Stimulated activated CD8-positive, alpha-beta memory T cell treated with anti-CD3 and anti-CD28 coated beads, Interleukin-4, amount 100 ng/mL, for 24 hours (primary cell): Measurements from ENCODE around the gene SVEP1.
"Not testable (repeated sequence)": the region's sequence is repeated elsewhere in the genome, so short reads cannot be mapped to it uniquely, and the experiment has no call there.

Experiments used
- DNase-seq: peaks from one replicate; pipeline ENCODE4 v3.0.0-alpha.2; 2020; ENCODE audit warnings: low read depth

Gene SVEP1

GRCh38 chr9:110443866-110444220 lies 135.7 kb downstream of the SVEP1 start:
- DNase-seq, result no peak

- DNase-seq, result no peak
Measured at GRCh38 chr9:110443146-110443865, 136.2 kb downstream of the SVEP1 start.

- no peak for DNase-seq
Measured at GRCh38 chr9:110440796-110441195, 138.7 kb downstream of the SVEP1 start.

- no peak for DNase-seq
Measured at GRCh38 chr9:110440172-110440571, 139.4 kb downstream of the SVEP1 start.

- DNase-seq, result no peak
Measured at GRCh38 chr9:110432253-110432652, 147.3 kb downstream of the SVEP1 start.

- DNase-seq, result no peak
Measured at GRCh38 chr9:110429453-110429852, 150.1 kb downstream of the SVEP1 start.

GRCh38 chr9:110427497-110428104 lies 151.9 kb downstream of the SVEP1 start:
- peak; percentile 5 for DNase-seq

GRCh38 chr9:110426052-110426709 lies 153.4 kb downstream of the SVEP1 start:
- DNase-seq, result no peak

- DNase-seq, result no peak
Measured at GRCh38 chr9:110414471-110414870, 165.1 kb downstream of the SVEP1 start.

GRCh38 chr9:110410961-110411360 lies 168.6 kb downstream of the SVEP1 start:
- no peak for DNase-seq

- no peak for DNase-seq
Measured at GRCh38 chr9:110408598-110408997, 170.9 kb downstream of the SVEP1 start.

- no peak for DNase-seq
Measured at GRCh38 chr9:110405858-110406443, 173.6 kb downstream of the SVEP1 start.

- DNase-seq, result no peak
Measured at GRCh38 chr9:110404473-110404872, 175.1 kb downstream of the SVEP1 start.

GRCh38 chr9:110399983-110400382 lies 179.6 kb downstream of the SVEP1 start:
- no peak for DNase-seq

- not testable (repeated sequence) for DNase-seq
Measured at GRCh38 chr9:110398992-110399391, 180.5 kb downstream of the SVEP1 start.

GRCh38 chr9:110391826-110392485 lies 187.6 kb downstream of the SVEP1 start:
- DNase-seq, result no peak

- no peak for DNase-seq
Measured at GRCh38 chr9:110389148-110389750, 190.3 kb downstream of the SVEP1 start.

- DNase-seq, result no peak
Measured at GRCh38 chr9:110383491-110383890, 196.1 kb downstream of the SVEP1 start.

GRCh38 chr9:110382731-110383130 lies 196.8 kb downstream of the SVEP1 start:
- DNase-seq, result no peak

- DNase-seq, result no peak
Measured at GRCh38 chr9:110371411-110372007, 208.0 kb downstream of the SVEP1 start.

- DNase-seq, result no peak
Measured at GRCh38 chr9:110370315-110370714, 209.2 kb downstream of the SVEP1 start.

GRCh38 chr9:110364451-110364850 lies 215.1 kb downstream of the SVEP1 start:
- DNase-seq, result no peak
